ENCODE measurements around the gene ENPP4.

DNA sequence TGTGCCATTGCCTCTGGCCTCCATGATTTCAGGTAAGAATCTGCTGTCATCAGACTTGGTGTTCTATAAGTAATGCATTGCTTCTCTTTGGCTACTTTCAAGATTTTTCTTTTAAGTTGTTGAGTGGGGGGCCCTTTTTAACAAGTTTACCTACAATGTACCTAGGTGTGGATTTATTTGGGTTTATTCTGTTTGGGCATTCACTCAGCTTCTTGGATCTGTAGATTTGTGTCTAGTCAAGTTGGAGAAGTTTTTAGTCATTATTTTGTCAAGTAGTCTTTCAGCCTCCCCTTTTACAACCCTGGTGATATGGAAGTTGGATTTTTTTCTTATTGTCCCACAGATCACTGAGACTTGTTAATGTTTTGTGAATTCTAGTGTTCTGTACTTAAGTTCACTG lies 26.9 kb downstream of the ENPP4 start:
- TF ChIP-seq CTCF (conservative IDR thresholded peaks at IDR 0.05; ENCODE audit: low read length) (no peak), EZH2phosphoT487 (IDR thresholded peaks at IDR 0.05; ENCODE audit: borderline replicate concordance) (no peak)

Measured in Loucy (cell line).